ENCODE data around the gene MTERF4.

The MTERF4 gene

DNA sequence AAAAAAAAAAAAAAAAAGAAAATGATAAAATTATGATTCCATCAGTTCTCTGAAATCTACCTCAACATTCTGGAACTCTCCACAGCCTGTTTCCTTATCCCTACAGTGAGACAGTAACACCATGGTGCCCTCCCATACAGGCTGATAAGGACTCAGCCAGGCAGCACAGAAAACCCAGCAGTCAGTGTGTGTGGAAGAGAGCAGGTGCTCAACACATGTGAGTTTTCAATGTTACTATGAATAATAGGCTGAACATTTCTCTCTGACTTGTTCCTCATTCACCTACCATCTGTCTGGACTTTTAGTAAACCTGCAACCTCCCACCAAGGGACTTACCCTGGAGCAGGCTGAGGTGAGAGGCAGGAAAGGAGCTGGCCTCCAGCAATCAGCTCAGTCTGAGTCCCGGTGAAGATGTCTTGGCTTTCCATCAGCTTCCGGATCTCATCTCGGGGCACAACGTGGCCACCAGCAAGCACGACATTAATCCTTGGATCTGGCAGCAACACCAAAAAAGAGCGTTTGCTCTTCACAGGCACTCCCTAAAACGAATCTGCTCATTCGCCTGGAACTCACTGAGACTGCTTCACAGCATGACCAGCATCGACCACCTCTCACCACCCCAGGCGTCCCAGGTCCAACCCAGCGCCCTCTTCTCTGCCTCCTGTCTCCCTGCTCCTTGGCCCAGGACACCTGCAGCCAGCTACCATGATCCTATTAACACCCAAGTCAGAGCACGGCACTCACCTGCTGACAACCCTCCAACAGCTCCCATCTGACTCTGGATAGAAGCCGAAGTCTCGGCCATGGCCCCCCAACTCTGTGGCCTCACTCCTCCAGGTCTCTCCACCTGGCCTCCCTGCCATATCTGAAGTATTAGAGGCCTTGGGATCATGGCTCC is 30.7 kb upstream of the MTERF4 start (continued):
- TF ChIP-seq, protein P1, sequence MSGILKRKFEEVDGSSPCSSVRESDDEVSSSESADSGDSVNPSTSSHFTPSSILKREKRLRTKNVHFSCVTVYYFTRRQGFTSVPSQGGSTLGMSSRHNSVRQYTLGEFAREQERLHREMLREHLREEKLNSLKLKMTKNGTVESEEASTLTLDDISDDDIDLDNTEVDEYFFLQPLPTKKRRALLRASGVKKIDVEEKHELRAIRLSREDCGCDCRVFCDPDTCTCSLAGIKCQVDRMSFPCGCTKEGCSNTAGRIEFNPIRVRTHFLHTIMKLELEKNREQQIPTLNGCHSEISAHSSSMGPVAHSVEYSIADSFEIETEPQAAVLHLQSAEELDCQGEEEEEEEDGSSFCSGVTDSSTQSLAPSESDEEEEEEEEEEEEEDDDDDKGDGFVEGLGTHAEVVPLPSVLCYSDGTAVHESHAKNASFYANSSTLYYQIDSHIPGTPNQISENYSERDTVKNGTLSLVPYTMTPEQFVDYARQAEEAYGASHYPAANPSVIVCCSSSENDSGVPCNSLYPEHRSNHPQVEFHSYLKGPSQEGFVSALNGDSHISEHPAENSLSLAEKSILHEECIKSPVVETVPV (CRISPR knock-in tag; IDR thresholded peaks at IDR 0.05): no peak
- TF ChIP-seq TOX (CRISPR knock-in tag; IDR thresholded peaks at IDR 0.05; ENCODE audit: borderline replicate concordance) (no peak), BACH2 (CRISPR knock-in tag; IDR thresholded peaks at IDR 0.05; ENCODE audit: borderline replicate concordance) (no peak), ZNF8 (CRISPR knock-in tag; IDR thresholded peaks at IDR 0.05) (no peak), ZNF70 (CRISPR knock-in tag; IDR thresholded peaks at IDR 0.05) (no peak), ZFP3 (CRISPR knock-in tag; IDR thresholded peaks at IDR 0.05) (no peak), ISL1 (CRISPR knock-in tag; IDR thresholded peaks at IDR 0.05) (no peak)
- TF ChIP-seq, protein P2, sequence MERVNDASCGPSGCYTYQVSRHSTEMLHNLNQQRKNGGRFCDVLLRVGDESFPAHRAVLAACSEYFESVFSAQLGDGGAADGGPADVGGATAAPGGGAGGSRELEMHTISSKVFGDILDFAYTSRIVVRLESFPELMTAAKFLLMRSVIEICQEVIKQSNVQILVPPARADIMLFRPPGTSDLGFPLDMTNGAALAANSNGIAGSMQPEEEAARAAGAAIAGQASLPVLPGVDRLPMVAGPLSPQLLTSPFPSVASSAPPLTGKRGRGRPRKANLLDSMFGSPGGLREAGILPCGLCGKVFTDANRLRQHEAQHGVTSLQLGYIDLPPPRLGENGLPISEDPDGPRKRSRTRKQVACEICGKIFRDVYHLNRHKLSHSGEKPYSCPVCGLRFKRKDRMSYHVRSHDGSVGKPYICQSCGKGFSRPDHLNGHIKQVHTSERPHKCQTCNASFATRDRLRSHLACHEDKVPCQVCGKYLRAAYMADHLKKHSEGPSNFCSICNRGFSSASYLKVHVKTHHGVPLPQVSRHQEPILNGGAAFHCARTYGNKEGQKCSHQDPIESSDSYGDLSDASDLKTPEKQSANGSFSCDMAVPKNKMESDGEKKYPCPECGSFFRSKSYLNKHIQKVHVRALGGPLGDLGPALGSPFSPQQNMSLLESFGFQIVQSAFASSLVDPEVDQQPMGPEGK (CRISPR knock-in tag; IDR thresholded peaks at IDR 0.05; ENCODE audit: borderline replicate concordance): no peak

DNA sequence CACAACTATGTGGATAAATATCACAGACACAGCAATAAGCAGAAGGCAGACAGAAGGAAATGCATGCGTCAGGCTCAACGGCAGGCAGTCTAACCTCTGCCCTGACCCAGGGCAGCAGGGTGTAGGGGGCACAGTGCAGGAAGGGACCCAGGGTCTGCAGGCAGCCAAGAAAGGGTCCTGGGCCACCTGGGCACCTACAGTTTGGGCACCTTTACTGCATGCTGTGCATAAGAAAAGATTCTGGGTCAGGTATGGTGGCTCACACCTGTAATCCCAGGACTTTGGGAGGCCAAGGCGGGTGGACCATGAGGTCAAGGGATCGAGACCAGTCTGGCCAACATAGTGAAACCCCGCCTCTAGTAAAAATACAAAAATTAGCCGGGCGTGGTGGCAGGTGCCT is 29.4 kb upstream of the MTERF4 start:
- TF ChIP-seq RARB (CRISPR knock-in tag; IDR thresholded peaks at IDR 0.05) (no peak), ISL1 (CRISPR knock-in tag; IDR thresholded peaks at IDR 0.05) (no peak), ZNF565 (CRISPR knock-in tag; conservative IDR thresholded peaks at IDR 0.05; ENCODE audit: low read depth) (no peak), GLIS3 (CRISPR knock-in tag; IDR thresholded peaks at IDR 0.05) (no peak), BACH2 (CRISPR knock-in tag; IDR thresholded peaks at IDR 0.05; ENCODE audit: borderline replicate concordance) (no peak), ESRRG (CRISPR knock-in tag; IDR thresholded peaks at IDR 0.05) (no peak), ZC3H10 (CRISPR knock-in tag; IDR thresholded peaks at IDR 0.05) (no peak), ARNTL (CRISPR knock-in tag; IDR thresholded peaks at IDR 0.05; ENCODE audit: borderline replicate concordance, low read depth) (no peak), PPARA (CRISPR knock-in tag; IDR thresholded peaks at IDR 0.05; ENCODE audit: borderline replicate concordance) (no peak), ZNF70 (CRISPR knock-in tag; IDR thresholded peaks at IDR 0.05) (no peak), ZFP30 (CRISPR knock-in tag; IDR thresholded peaks at IDR 0.05) (no peak), TOX (CRISPR knock-in tag; IDR thresholded peaks at IDR 0.05; ENCODE audit: borderline replicate concordance) (no peak), ZFP3 (CRISPR knock-in tag; IDR thresholded peaks at IDR 0.05) (no peak)
- TF ChIP-seq, protein P3, sequence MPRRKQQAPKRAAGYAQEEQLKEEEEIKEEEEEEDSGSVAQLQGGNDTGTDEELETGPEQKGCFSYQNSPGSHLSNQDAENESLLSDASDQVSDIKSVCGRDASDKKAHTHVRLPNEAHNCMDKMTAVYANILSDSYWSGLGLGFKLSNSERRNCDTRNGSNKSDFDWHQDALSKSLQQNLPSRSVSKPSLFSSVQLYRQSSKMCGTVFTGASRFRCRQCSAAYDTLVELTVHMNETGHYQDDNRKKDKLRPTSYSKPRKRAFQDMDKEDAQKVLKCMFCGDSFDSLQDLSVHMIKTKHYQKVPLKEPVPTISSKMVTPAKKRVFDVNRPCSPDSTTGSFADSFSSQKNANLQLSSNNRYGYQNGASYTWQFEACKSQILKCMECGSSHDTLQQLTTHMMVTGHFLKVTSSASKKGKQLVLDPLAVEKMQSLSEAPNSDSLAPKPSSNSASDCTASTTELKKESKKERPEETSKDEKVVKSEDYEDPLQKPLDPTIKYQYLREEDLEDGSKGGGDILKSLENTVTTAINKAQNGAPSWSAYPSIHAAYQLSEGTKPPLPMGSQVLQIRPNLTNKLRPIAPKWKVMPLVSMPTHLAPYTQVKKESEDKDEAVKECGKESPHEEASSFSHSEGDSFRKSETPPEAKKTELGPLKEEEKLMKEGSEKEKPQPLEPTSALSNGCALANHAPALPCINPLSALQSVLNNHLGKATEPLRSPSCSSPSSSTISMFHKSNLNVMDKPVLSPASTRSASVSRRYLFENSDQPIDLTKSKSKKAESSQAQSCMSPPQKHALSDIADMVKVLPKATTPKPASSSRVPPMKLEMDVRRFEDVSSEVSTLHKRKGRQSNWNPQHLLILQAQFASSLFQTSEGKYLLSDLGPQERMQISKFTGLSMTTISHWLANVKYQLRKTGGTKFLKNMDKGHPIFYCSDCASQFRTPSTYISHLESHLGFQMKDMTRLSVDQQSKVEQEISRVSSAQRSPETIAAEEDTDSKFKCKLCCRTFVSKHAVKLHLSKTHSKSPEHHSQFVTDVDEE (CRISPR knock-in tag; IDR thresholded peaks at IDR 0.05): no peak
- TF ChIP-seq, protein P4, sequence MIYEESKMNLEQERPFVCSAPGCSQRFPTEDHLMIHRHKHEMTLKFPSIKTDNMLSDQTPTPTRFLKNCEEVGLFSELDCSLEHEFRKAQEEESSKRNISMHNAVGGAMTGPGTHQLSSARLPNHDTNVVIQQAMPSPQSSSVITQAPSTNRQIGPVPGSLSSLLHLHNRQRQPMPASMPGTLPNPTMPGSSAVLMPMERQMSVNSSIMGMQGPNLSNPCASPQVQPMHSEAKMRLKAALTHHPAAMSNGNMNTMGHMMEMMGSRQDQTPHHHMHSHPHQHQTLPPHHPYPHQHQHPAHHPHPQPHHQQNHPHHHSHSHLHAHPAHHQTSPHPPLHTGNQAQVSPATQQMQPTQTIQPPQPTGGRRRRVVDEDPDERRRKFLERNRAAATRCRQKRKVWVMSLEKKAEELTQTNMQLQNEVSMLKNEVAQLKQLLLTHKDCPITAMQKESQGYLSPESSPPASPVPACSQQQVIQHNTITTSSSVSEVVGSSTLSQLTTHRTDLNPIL (CRISPR knock-in tag; IDR thresholded peaks at IDR 0.05; ENCODE audit: low read depth): no peak
- TF ChIP-seq, protein P1 (CRISPR knock-in tag; IDR thresholded peaks at IDR 0.05): no peak
- no peak for ATAC-seq

DNA sequence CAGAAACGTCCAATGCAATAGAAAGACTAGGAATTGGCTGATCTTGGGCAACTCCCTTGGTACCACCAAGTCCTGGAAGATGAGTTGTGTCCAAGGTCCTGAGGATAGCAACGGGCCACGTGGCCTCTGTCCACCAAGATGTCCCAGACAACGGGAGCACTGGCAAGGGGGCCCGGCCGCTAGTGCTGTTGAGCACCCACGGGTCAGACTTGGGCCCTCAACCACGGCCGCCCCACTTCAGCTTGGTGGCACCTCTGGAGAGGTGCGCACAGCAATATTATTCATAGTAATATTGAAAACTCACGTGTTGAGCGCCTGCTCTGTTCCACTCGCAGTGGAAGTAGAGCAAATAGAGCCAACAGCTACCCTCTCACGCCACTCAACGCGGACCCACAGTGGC is 28.2 kb upstream of the MTERF4 start:
- ATAC-seq: no peak
- no peak for TF ChIP-seq ISL1 (CRISPR knock-in tag; IDR thresholded peaks at IDR 0.05)
- no peak for TF ChIP-seq ARNTL (CRISPR knock-in tag; IDR thresholded peaks at IDR 0.05; ENCODE audit: borderline replicate concordance, low read depth)
- no peak for TF ChIP-seq SNAI2 (CRISPR knock-in tag; IDR thresholded peaks at IDR 0.05)
- TF ChIP-seq, protein P1 (CRISPR knock-in tag; IDR thresholded peaks at IDR 0.05): no peak
- TF ChIP-seq ZNF8 (CRISPR knock-in tag; IDR thresholded peaks at IDR 0.05): no peak
- no peak for TF ChIP-seq OSR1 (CRISPR knock-in tag; IDR thresholded peaks at IDR 0.05)
- TF ChIP-seq RARB (CRISPR knock-in tag; IDR thresholded peaks at IDR 0.05): no peak
- no peak for TF ChIP-seq ESRRG (CRISPR knock-in tag; IDR thresholded peaks at IDR 0.05)
- TF ChIP-seq BACH2 (CRISPR knock-in tag; IDR thresholded peaks at IDR 0.05; ENCODE audit: borderline replicate concordance): no peak
- TF ChIP-seq ZNF70 (CRISPR knock-in tag; IDR thresholded peaks at IDR 0.05): no peak
